ENCODE results near the gene ELL2. TPM values are rescaled to one million over a fixed set of nuclear protein-coding genes. Genes with fewer than 3 reads are reported as not detected.
A peak's percentile ranks its signal among the peaks of the same experiment; 100 is the strongest.

ELL2 gene
- total RNA-seq, 1 donor from 2014 or later, result 50.8 TPM

- H3K4me3 Mint-ChIP-seq (ENCODE audit: unreplicated experiment), result no peak overlapping the region
- H3K9me3 Mint-ChIP-seq (ENCODE audit: unreplicated experiment), result no peaks in the 10 kb centered on the region
- no peaks in the 10 kb centered on the region for H3K27me3 Mint-ChIP-seq (ENCODE audit: unreplicated experiment)
- no peak for DNase-seq (ENCODE audit: extremely low spot score, unreplicated experiment)
- no peak for TF ChIP-seq CTCF (IDR thresholded peaks at IDR 0.05)
- no peaks in the 10 kb centered on the region for H3K36me3 Mint-ChIP-seq (ENCODE audit: unreplicated experiment)
- H3K27ac Mint-ChIP-seq (ENCODE audit: unreplicated experiment), result no peak overlapping the region
- H3K4me1 Mint-ChIP-seq (ENCODE audit: unreplicated experiment), result peaks cover 43% of the 10 kb centered on the region
Measured at GRCh38 chr5:95988094-95988493, 26.4 kb upstream of the ELL2 start.

DNA sequence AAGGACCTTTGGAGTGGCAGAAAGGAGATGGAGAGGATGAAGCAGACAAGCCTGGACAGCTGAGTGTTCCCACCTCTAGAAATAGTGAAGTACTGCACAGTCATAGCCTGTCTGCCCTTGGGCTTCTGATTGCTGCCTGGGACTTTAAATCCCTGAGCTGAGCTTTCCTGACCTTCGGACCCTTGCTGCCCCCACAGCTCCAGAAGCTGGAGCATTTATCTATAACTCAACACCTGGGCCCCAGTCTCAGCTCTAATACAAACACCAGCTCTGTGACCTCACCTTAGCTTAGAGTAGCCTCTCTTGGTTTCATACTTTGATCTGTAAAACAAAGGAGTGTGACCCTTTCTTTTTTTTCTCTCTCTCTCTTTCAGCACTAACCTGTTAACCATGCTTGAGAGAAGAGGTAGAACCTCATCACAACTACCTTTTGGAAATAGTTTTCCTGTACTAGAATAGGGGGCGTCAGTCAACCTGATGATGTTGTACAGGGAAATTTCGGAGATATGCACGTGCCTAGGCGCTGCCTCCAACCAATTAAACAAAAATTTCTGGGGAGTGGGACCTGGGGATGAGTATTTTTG lies 25.4 kb upstream of the ELL2 start:
- H3K4me3 Mint-ChIP-seq (ENCODE audit: unreplicated experiment), result no peak overlapping the region
- no peaks in the 10 kb centered on the region for H3K36me3 Mint-ChIP-seq (ENCODE audit: unreplicated experiment)
- no peaks in the 10 kb centered on the region for H3K27me3 Mint-ChIP-seq (ENCODE audit: unreplicated experiment)
- no peak overlapping the region for H3K27ac Mint-ChIP-seq (ENCODE audit: unreplicated experiment)
- no peak for DNase-seq (ENCODE audit: extremely low spot score, unreplicated experiment)
- H3K9me3 Mint-ChIP-seq (ENCODE audit: unreplicated experiment), result no peaks in the 10 kb centered on the region
- H3K4me1 Mint-ChIP-seq (ENCODE audit: unreplicated experiment), result peaks cover 43% of the 10 kb centered on the region
- TF ChIP-seq CTCF (IDR thresholded peaks at IDR 0.05), result no peak

- H3K9me3 Mint-ChIP-seq (ENCODE audit: unreplicated experiment), result no peaks in the 10 kb centered on the region
- H3K27me3 Mint-ChIP-seq (ENCODE audit: unreplicated experiment), result no peaks in the 10 kb centered on the region
- no peak for TF ChIP-seq CTCF (IDR thresholded peaks at IDR 0.05)
- no peaks in the 10 kb centered on the region for H3K36me3 Mint-ChIP-seq (ENCODE audit: unreplicated experiment)
- H3K4me1 Mint-ChIP-seq (ENCODE audit: unreplicated experiment), result peaks cover 43% of the 10 kb centered on the region
- H3K27ac Mint-ChIP-seq (ENCODE audit: unreplicated experiment), result peak overlapping the region; percentile 6
- no peak for DNase-seq (ENCODE audit: extremely low spot score, unreplicated experiment)
- H3K4me3 Mint-ChIP-seq (ENCODE audit: unreplicated experiment), result no peak overlapping the region
Measured at GRCh38 chr5:95986001-95986400, 24.4 kb upstream of the ELL2 start.

GRCh38 chr5:95985249-95985648 lies 23.6 kb upstream of the ELL2 start:
- Mint-ChIP-seq H3K36me3 (ENCODE audit: unreplicated experiment) (no peaks in the 10 kb centered on the region), H3K4me3 (ENCODE audit: unreplicated experiment) (no peak overlapping the region), H3K4me1 (ENCODE audit: unreplicated experiment) (peaks cover 43% of the 10 kb centered on the region), H3K27me3 (ENCODE audit: unreplicated experiment) (no peaks in the 10 kb centered on the region), H3K9me3 (ENCODE audit: unreplicated experiment) (no peaks in the 10 kb centered on the region), H3K27ac (ENCODE audit: unreplicated experiment) (no peak overlapping the region)
- peak; percentile 20 for TF ChIP-seq CTCF (IDR thresholded peaks at IDR 0.05)
- DNase-seq (ENCODE audit: extremely low spot score, unreplicated experiment), result no peak

DNA sequence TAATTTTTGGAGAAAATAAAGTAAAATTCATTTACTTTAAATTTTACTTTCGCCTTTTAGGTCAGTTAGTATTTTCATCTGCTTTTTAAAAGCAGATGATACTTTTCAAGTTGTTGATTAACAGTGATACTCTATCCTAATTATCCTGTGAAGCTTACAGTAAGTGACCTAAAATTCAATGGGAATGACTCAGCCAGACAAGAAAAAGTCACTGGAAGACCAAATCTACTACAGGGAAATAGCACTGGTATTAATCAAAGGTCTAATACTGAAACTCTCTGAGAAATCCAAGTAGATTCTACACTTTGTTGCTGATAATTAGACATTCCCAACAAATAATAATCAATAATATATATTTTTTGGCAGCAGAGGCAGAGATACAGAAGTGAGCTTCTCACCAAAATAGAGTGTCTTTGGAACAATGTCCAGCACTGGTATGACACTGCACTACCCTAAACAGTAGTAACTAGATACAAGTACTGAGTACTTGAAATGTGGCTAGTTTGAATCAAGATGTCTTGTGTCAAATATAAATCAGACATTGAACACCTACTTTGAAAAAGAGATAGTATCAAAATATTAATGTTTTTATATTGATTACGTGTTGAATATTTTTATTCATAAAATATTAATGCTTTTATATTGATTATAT lies 22.8 kb upstream of the ELL2 start:
- H3K27ac Mint-ChIP-seq (ENCODE audit: unreplicated experiment), result peak overlapping the region; percentile 4
- DNase-seq (ENCODE audit: extremely low spot score, unreplicated experiment), result no peak
- H3K27me3 Mint-ChIP-seq (ENCODE audit: unreplicated experiment), result no peaks in the 10 kb centered on the region
- H3K4me1 Mint-ChIP-seq (ENCODE audit: unreplicated experiment), result peaks cover 37% of the 10 kb centered on the region
- no peaks in the 10 kb centered on the region for H3K9me3 Mint-ChIP-seq (ENCODE audit: unreplicated experiment)
- no peaks in the 10 kb centered on the region for H3K36me3 Mint-ChIP-seq (ENCODE audit: unreplicated experiment)
- H3K4me3 Mint-ChIP-seq (ENCODE audit: unreplicated experiment), result no peak overlapping the region
- no peak for TF ChIP-seq CTCF (IDR thresholded peaks at IDR 0.05)

Measured in osteocyte (in vitro differentiated cells).